Right ventricle myocardium inferior (tissue), 1 donor: ENCODE data around the gene PMEPA1. TPM values are rescaled to one million over a fixed set of nuclear protein-coding genes. Genes with fewer than 3 reads are reported as not detected.
"Not testable (repeated sequence)": the region's sequence is repeated elsewhere in the genome, so short reads cannot be mapped to it uniquely, and the experiment has no call there.

Experiments
- ATAC-seq: fragments of 200-7000 bp; cut with Tn5 transposase; one replicate; pipeline ENCODE4 v1.9.1; 2020; ENCODE audit warnings: mild to moderate bottlenecking, moderate library complexity
- DNase-seq: peaks from one replicate; pipeline ENCODE4 v3.0.0; 2021; ENCODE audit errors: missing footprints
- intact Hi-C: fragments of 100-400 bp; cut with DNase I; formaldehyde crosslinking; loops from one replicate; pipeline ENCODE4 v1.11.0; 2022
- total RNA-seq: library from RNA; stranded (reverse); fragmentation: NEBNext Ultra II Directional; extraction: Animal tissue kit (Norgen Biotek cat#: 25700); gene quantifications from one replicate; pipeline ENCODE4 v1.2.1, GENCODE V29; 2021
- donor health status: DM: no; HTN: yes; CAD: no; lungs with severe emphysema.

Gene PMEPA1
- total RNA-seq, 1 donor from 2014 or later: 23.9 TPM

DNA sequence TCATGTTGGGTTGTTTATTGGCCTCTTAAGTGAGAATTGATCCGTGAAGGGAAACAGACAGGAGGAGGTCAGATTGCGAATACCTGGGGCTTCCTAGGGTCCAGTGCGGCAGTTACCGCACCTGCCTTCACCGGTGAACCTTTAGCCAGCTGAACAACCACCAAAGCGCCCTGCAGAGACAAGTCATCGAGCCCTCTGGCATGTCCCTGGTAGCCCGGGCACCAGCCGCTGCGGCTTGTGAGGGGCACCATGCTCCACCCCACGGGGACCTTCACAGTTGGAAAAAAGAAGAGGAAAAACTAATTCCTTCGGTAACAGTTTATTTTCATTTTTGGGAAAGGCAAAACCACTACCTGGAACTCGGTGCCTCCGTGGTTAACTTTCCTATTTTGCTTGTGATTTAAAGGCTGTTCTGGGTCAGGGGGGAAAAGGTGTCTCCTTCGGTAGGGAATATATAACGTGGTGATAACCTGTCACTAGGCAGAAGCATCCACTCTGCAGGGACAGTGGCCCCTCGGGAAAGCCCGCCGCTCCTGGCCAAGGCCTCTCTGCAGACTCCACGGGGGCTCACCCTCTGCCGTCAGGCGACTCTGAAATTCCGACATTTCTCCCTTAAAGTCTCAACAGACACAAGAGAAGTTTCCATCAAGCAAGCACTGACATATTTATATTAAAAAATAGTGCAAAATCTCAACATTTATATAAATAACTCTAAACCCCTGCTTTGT lies 58.9 kb downstream of the PMEPA1 start:
- intact Hi-C loops: no loop called here
- ATAC-seq: no peak
- no peak for DNase-seq

DNA sequence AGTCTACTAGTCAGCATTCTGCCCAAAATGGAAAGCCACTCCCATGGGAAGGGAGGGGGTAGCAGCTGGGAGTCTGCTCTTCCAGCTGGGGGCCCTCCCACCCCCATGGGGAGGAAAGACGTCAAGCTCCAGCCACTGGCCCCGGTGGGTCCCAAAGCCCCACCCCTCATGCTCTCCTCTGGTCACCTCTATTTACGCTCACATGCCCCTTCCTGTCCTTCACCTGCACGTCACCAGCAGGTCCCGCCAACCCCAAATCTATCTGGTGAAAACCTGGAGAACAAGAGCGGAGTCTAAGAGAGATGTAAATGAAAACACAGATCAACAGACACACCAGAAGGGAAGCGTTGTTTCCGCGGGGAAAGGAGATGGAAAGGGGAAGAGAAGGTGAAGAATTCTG lies 59.5 kb downstream of the PMEPA1 start:
- ATAC-seq (no peak), DNase-seq (no peak)
- intact Hi-C loops: no loop called here

DNA sequence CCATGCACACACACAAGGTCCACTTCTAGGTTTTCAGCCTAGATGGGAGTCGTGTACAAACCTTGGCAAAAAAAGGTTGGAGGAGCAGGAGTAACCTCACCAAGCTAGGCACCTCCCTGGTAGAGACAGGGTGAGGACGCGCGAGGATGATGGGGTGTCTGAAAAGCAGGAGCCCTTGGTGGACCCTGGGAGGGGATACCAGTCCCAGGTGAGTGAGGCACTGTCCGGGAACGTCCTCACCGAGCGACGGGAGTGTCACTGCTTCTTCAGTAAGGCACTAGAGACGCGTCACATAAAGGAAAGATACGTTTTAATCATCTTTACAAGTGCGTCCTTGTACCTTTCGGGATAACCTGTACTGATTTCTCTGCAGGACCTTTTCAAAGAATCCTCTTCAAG lies 60.2 kb downstream of the PMEPA1 start:
- DNase-seq (peak; percentile 56), ATAC-seq (no peak)
- intact Hi-C loops: no loop called here

DNA sequence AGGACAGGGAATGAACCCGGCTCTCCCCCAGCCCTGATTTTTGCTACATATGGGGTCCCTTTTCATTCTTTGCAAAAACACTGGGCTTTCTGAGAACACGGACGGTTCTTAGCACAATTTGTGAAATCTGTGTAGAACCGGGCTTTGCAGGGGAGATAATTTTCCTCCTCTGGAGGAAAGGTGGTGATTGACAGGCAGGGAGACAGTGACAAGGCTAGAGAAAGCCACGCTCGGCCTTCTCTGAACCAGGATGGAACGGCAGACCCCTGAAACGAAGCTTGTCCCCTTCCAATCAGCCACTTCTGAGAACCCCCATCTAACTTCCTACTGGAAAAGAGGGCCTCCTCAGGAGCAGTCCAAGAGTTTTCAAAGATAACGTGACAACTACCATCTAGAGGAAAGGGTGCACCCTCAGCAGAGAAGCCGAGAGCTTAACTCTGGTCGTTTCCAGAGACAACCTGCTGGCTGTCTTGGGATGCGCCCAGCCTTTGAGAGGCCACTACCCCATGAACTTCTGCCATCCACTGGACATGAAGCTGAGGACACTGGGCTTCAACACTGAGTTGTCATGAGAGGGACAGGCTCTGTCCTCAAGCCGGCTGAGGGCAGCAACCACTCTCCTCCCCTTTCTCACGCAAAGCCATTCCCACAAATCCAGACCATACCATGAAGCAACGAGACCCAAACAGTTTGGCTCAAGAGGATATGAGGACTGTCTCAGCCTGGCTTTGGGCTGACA lies 60.8 kb downstream of the PMEPA1 start:
- intact Hi-C loops: no loop called here
- no peak for ATAC-seq
- no peak for DNase-seq

DNA sequence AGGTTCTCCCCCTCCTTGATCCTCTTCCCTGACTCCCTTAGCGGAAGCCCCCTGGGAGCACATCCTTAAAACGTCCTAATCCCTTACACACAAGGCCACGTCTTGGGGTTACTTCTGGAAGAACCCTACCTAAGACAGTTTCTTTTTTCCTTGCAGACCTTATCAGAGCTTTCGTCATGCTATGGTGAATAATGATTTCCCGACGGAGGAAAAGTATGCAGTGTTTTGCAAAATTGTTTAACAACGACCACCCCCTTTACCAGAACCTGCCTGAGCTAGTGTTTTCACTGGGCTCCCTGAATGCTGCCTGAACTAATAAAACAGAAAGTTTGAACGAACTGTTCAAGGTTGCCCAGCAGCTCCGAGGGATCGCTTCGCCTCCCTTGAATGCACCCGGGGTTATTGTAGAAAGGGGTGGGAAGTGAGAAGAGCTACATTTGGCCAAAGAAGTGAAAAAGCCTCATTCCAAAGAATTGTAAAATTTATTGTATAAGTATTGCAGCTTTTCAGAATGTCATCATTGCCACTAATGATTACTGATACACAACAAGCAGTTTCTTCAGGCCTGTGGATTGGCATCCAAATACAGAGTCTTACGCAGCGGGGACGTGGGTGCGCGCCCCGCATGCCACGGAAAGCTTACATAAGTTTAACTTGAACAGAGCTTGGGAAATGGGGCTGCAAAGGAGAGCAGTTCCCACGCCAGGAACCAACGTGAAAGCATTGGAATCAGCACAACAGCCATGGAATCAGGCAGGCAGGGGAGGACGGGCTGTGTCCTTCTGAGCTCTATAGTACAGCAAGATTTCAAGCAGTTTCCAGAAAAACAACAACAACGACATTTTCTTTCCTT lies 61.7 kb downstream of the PMEPA1 start:
- intact Hi-C loops: no loop called here
- DNase-seq (no peak), ATAC-seq (no peak)

DNA sequence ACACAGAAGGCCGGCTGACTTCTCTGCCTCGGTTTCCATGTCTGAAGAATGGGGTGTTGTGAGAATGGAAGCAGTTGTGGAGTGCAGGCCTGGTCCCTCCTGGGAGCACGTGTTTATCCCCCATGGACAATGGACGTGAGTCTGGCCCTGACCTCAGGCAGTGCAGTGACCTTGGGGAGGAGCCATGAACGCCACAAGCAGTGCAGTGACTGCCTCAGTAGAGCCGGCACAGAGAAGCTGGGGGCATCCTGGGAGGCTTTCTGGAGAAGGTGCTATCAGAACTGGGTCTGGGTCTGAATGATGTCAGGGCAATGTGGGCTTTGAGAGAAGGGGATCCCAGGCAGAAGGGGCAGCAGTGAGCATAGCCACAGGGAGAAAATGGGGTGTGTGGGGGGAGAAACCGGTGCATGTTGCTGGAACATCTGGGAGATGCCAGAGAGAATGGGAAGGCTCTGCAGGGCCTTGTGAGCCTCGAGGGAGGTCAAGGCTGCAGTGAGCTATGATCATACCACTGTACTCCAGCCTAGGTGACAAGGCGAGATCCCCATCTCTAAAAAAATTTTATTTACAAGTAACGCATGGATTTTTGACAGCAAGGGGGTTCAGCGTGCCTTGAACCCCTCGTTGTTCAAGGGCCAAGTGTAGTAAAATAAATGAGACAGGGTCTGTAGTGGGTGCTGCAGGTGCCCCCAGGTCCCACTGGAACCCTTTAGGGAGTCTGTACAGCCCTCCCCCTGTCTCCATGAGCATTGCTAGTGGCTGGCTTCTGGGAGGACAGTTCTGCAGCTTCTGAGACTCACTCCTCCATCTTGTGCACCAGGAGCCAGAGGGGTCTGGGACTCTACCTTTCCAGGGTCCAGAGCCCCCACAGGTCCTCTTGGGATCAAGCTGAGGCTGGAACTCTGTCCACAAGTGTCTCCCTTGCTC lies 62.5 kb downstream of the PMEPA1 start:
- intact Hi-C loops: no loop called here
- DNase-seq (peak; percentile 28), ATAC-seq (no peak)

DNA sequence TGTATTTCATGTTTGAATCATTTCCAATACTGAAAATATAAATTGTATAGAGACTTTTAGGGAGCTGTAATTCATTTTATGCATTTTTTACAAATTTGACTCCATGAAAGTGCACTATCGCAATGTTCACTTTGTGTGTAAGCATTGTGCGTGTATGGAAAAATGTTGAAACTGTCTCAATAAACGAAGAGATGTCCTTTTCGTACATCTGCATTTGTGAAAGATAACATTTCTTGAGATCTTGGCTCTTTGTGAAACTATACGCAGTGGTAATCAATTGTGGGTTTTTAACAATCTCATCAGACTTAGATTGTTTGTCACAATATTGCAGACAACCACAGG lies 70.9 kb downstream of the PMEPA1 start:
- DNase-seq (no peak), ATAC-seq (no peak)
- intact Hi-C loops: no loop called here

DNA sequence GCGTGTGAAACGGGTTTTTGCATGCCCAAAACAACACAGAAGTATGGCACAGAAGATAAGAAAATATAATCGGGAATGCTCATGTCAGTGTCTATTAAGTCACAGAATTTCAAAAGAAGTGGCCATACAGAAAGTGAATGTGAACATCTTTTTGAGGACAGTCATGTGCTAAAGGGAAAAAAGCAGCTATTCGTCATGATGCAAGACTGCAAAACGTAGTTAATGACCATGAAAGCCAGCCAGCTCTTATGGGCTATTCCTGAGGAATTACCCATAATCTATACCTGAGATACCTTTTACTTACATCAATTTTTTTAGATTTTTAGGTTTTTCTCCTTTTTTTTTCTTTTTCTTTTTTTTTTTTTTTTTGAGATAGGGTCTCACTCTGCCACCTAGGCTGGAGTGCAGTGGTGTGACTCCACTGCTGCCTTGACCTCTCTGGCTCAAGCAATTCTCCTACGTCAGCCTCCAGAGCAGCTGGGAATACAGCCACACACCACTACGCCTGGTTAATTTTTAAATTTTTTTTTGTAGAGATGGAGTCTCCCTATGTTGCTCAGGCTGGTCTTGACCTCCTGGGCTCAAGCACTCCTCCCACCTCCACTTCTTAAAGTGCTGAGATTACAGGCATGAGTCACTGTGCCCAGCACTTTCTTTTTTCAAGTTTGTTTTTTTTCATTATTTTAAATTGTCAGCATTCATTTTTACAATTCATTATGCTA lies 71.5 kb downstream of the PMEPA1 start:
- no peak for ATAC-seq
- intact Hi-C loops: no loop called here
- DNase-seq: no peak

DNA sequence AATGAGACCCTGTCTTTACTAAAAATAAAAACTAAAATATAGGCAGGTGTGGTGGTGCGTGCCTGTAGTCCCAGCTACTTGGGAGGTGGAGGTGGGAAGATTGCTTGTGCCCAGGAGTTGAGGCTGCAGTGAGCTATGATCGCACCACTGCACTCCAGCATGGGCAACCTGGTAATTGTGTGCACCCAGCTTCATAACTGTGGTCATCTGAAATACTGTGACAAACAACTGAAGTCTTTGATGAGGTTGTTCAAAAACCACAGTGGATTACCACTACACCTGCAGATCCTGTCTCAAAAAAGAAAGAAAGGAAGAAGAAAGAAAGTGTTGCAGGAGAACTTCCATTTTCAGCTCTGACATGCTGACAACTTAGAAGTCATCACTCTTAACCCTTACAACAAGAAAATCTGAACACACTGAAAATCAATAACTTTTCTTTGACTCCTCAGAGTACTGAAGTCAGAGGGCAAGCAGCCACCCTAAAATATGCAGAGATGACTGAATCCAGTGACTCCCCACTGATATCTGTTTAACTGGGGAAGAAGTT lies 75.8 kb downstream of the PMEPA1 start:
- no peak for ATAC-seq
- peak; percentile 23 for DNase-seq
- intact Hi-C loops: no loop called here

DNA sequence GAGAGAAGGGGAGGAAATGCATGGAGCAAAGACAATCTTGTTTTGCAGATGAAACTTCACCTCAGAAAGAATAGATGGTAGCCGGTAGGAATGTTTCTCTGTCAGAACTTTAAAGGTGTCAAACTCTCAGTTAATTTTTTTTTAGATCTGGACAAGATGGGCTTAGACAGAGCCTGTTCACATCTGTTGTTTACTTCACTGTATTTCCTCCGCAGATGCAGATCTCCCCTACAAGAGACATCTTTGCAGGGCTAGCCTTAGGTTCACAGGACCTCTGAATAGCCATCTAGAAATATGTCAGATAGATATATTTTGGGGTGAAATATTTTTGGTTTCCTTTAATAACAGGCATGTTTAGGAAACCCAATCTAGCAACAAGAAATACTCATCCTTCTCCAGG lies 77.5 kb downstream of the PMEPA1 start:
- intact Hi-C loops: no loop called here
- no peak for DNase-seq
- no peak for ATAC-seq

DNA sequence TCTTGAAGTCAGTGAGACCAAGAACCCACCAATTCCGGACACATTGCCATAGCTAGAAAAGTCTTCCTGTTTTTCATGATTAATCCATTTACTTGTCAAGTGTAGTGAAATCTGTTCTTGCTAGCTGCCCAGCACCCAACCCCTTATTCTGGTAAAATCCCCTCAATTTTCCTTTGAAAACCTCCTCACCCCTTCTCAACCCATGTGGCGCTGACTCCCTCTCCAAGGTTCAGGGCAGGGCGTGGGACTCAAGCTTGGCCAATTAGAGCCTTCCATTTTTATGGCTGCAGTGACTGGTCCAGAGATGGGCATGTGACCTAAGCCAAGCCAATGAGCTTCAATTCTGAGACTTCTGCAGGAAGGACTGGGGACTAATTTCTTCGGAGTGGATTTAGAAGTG lies 79.8 kb downstream of the PMEPA1 start:
- no peak for DNase-seq
- ATAC-seq: peak; percentile 49
- intact Hi-C loops: no loop called here

DNA sequence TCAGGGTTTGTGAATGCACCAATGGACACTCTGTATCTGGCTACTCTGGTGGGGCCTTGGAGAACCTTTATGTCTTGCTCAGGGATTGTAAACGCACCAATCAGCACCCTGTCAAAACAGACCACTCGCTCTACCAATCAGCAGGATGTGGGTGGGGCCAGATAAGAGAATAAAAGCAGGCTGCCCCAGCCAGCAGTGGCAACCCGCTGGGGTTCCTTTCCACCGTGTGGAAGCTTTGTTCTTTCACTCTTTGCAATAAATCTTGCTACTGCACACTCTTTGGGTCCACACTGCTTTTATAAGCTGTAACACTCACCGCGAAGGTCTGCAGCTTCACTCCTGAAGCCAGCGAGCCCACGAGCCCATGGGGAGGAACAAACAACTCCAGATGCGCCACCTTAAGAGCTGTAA lies 80.3 kb downstream of the PMEPA1 start:
- intact Hi-C loops, ATAC-seq, DNase-seq: not testable (repeated sequence)

DNA sequence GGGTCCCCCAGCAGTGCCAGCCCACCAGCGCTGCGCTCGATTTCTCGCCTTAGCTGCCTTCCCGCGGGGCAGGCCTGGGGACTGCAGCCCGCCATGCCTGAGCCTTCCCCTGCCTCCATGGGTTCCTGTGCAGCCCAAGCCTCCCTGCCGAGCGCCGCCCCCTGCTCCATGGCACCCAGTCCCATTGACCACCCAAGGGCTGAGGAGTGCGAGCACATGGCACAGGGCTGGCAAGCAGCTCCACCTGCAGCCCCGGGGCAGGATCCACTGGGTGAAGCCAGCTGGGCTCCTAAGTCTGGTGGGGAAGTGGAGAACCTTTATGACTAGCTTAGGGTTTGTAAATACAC lies 80.9 kb downstream of the PMEPA1 start:
- DNase-seq, ATAC-seq, intact Hi-C loops: not testable (repeated sequence)

DNA sequence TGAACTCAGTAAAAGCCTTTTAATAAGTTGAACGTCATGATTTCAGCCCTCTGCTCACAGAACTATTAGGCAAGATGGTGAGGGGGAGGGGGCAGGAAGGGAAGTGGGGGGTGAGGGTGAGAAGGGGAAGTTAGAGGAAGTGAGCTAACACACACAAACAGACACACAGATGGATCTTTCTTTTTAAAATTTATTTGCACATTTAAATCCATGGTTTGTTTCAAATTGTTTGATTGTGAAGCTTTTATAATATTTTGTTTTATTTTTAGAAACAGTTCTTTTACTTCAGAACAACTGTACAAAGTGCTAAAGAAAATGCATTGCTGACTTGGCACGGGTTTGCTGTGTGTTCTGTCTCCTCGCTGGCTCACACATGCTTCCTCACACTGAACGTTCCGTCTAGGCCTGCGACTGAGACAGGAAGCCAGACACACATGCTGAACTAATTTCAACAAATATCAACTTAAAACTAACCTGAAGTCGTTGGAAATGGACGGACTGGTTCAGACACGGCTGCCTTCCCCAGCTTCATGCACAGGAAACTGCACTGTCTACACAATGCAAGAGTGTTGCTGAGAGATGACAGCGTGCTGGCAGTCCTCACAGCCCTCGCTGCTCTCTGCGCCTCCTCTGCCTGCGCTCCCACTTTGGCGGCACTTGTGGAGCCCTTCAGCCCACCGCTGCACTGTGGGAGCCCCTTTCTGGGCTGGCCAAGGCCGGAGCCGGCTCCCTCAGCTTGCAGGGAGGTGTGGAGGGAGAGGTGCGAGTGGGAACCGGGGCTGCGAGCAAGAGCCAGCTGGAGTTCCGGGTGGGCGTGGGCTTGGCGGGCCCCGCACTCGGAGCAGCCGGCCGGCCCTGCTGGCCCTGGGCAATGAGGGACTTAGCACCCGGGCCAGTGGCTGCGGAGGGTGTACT lies 81.5 kb downstream of the PMEPA1 start:
- peak; percentile 90 for ATAC-seq
- DNase-seq: peak; percentile 50
- intact Hi-C loops: no loop called here

DNA sequence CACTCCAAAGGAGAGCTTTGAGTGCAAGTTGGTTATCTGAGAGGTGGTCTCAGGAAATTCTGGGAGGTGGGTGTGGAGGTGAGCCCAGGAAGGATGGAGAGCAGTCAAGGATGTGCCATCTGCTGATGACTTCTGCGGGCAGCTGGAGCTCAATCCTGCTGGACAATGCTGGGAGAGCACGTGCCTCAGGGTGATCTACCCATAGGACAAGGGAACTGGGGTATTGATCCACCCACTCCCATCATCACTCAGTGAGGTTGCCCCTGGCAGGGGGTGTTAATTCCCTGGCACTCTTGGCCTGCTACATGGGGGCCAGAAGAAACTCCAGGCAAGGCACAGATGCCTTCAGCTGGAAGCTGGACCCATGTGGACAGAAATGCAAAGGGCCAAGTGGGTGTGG lies 82.5 kb downstream of the PMEPA1 start:
- DNase-seq: no peak
- intact Hi-C loops: no loop called here
- no peak for ATAC-seq

DNA sequence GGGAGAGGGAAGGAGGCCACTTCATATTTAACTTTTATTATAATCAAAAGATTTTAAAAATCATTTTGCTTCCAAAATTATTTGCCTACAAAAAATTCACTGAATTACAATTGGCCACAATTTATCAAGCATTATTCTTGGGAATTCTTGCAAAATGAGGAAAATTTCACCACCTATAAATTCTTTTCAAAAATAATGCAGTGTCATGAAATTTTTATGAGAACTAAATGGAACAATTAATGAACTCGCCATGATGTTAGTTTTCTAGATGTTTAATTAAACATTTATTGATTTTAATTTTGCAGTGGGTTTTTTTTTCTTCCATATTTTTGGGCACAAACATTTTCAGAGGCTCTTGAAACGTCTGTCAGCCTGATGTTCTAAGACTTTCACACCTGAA lies 83.8 kb downstream of the PMEPA1 start:
- ATAC-seq (no peak), DNase-seq (no peak)
- intact Hi-C loops: no loop called here
